Kidney capillary endothelial cell (primary cell): ENCODE data around the gene TMEM272.
A peak's percentile ranks its signal among the peaks of the same experiment; 100 is the strongest.

Experiments
- DNase-seq: peaks from one replicate; pipeline ENCODE4 v3.0.0-alpha.2; 2018; ENCODE audit warnings: low spot score

The TMEM272 gene, protein sequence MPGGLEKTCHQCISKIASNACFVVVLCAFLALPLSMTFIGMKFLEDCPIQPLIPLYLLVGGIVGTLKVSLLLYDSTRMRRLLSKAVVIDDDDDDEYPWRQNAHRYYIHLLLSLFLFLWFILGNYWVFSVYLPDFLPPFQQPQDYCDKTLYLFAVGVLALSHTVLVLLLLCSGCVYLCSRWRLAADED

DNA sequence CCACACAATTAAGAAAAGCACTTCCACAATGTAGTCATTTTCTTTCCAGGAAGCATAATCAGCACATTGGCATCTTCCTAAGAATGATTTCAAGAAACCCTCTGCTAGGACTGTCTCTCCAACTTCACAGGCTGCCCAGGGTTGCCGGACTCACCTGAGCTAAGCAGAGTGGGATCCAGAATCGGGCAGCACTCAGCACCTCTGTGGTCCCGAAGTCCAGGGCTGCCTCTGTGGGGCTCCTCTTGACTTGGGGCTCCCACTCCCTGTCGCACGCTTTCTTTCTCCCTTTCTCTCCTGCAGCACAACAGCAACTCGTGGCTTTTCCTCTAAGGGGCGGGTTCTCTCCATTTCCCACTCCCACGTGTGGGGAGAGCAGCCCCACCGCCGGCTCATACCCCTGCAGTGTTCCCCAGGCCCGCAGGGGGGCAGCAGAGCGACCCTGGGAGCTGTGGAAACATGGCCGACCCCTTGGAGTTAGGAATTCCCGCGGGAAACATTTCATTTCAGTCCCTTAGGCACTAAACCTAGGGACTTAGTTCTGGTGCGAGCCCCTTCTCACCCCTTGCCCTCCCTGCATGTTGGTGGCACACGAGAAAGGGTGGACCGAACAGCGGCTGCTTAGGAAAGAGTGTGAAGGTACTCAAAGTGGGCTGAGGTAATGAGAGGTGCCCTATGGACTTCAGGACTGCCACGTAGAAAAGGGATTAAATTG, at the start of gene TMEM272:
Gene TMEM272 (minus strand): TSS at position 316 of the 712 bp plus-strand sequence. CDS start 6,647 bp downstream, outside the sequence.
- peak; percentile 38 for DNase-seq

DNA sequence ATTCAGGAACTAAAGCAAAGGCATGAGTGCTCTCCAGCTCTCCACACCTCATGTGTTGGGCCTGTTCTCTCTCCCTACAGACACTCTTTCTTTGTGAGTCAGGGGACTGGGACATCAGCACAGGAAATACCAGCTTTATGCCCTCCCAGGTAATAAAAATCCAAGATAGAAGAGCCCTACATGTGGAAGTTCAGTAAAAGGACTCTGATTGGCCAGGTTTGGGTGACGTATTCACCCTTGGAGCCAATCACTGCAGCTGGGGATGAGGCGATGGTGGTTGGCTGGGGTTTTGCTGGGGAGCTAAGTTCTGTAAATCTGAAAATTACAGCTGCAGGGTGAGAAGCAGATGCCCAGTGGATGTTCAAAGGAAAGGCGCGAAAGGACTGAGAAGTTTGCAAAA, 49.3 kb upstream of the TMEM272 start:
- no peak for DNase-seq

DNA sequence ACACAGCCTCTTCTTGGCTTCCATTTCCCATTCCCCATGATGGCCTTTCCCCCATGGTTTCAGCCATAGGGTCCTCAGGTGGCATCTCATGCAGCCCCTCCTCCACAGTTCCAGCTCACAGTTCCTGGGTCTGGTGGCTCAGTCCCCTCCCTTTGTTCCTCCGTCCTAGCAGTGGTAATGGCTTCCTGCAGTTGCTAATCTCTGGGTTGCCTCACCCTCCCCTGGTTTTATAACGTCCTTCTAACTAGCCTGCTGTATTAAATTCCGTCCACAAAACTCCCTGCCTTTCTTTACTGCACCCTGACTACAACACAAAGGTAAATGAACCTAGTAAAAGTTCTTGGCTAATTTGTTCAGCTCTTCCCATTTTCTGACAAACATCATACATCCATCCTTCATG, 47.7 kb upstream of the TMEM272 start:
- DNase-seq = no peak

DNA sequence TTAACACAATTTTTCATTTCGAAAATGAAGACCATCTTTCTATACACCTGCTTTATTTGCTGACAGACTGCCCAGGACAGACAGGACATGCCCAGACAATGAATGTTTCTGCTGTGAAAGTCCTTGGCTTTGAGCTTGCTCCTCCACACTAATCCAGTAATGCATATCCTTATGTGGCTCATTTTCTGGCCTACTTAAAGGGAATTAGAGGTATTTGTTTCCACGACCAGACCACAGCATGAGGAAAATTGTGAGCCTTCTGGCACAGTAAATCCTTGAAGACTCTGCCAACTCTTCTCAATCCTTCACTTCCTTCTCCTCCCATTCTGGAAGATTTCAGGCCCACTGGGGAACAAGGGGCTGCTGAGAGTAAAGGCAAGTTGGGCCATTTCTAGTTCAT, 42.5 kb upstream of the TMEM272 start:
- DNase-seq = no peak

DNA sequence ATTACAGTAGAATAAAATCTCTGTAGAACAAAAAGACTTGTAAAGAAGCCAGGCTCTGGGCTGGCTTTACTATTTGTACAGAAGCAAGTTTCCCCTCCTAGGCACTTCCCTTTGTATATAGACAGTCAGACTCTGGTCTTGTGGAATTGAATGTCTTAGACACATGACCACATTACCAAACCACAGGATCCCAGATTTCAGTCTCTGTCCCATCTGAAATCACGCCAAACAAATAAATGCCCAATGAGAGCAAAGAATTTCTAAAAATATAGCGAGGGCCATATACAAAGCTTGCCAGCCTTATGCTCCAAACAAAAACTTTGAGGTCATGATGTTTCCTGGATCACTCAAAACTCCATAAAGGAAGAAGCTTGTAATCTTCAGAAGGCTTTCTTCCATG, 40.7 kb upstream of the TMEM272 start:
- no peak for DNase-seq

DNA sequence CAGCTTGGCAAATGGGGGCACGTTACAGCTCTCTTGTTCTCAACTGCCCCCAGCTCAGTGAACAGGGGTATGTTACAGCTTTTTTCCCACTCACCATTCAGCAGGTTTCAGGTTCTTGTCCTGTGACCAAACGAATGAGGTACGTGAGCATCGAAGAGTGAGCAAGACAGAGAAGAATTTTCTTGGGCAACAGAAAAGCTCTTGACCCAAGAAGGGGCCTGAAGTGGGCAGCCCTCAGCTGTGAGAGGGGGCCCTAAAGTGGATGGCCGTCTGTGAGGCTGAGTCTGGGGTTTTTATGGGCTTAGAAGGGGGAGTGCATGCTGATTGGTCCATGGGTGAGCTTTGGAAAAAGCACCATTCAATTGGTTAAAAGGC, 38.2 kb upstream of the TMEM272 start:
- DNase-seq = no peak

DNA sequence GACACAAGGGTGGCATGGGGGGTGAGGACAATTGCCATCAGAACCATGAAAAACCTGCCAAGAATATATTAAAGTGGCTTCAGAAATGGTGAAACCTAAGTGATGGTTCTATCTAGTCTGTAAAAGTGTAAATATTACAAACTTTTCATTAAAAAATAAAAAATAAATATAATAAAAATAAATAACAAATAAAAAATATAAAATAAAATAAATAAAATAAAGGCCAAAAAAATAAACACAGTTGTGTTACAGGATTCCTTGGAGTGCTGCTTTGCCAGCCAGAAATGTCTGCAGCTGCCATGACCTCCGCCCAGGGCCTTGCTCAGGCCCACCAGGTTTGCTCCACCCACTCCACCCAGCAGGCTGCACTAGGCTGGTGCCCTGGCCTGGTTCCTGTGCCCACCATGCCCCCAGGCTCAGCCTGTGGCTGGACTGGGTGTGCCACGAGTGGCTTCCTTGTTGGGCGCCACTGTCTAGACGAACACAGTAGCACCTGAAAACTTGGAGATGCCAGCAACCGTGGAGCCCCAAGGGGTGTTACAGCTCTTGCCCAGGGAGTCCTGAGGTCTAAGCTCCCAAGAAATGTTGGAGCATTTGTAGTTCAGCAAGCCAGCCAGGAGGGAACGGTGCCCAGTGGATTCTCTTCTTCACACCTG, 37.7 kb upstream of the TMEM272 start:
- no peak for DNase-seq

DNA sequence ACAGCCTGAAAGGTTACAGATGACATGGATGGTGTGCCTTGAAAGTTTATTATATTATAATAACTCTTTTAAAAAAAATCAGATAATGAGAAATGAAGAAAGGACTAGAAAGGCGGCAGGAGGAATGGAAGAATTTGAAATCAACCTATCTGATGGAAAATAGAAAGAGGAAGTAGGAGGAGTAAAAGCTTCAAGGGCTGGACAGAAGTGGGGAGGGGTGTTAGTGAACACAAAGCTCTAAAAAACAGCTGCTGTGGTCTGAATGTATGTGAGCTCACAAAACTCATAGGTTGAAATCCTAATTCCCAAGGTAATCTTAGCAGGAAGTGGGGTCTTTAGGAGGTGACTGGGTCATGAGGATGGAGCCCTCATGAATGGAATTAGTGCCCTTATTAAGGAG, 36.3 kb upstream of the TMEM272 start:
- DNase-seq = no peak

DNA sequence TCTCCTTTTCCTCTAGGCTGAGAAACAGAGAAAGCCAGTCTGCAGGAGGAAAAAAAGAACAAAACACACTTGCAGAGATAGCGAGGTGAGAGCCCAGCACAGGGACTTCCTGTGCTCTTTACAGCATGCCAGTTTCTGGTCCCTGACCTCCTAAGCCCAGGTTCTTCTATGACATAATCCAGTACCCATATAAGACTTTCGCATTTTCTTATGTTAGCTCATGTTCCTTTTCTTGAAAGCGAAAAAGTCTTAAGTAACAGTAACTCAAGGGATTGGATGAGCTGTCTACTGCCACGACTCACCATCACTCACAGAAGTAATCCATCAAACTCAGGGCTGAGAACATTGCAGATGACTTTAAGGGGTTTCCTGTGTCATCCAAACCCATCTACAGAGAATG, 34.2 kb upstream of the TMEM272 start:
- DNase-seq = no peak

DNA sequence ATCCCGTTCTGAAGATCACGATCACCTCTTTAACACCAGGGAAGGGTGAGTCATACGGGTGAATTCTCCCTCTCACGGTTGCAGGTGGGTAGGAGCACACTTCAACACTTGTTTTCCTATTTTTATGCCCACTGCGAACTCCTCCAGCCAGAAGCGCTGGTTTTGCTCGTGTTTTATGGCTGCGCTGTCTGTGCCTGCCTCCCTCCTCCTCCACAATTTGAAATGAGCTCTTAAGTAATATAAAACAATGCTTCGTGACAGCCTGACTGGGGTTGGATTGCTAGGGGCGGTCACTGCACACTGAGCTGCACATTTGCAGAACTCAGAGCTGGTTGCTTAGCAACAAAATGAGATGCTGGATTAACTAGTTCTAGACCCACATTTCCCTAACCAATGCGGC, 29.7 kb upstream of the TMEM272 start:
- DNase-seq = no peak

DNA sequence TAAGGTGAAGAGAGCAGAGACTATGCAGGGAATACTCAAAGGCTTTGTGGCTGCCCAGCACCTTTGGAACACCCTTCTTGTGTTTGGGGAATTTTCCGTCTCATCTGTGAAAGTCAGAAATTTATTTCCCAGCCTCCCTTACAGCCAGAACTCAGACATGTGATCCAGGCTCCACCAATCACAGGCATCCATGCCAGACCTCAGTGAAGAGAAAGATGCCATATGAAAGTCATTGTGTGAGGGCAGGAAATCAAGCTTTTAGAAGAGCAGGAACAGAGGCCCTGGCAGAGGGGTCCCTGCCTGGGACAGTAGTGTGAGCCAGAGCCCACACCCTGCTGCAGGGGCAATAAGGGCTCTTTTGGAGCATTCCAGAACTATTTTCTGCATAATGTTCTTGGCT, 28.9 kb upstream of the TMEM272 start:
- DNase-seq = no peak

DNA sequence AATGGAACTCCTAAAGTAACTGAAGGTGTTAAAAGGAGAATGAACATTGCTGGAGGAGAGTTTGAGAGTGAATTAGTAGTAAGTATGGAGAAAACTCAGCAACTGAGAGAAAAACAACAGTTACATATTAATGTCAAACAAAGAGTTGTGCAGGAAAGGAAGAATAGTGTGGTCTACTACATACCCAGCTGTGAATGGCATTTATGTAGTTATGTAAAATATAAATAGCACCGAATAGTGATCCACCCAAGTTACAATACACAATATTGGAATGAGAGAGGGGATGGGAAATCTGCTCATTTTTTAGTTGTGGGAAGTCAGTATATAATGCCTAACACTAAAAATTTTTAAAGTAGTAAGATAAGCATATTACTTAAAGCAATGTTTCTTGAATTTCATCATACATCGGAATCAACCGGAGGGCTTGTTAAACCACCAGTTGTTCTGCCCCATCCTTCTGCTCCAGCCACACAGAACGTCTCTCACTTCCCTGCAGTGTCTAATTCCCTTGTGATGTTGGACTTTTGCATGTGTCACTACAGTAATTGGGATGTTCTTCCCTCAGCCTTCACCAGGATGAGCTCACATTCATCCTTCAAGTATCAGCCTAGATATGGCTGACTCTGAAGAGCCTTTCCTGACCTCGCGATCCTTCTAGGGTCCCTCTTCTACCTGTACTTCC, 28.3 kb upstream of the TMEM272 start:
- no peak for DNase-seq

DNA sequence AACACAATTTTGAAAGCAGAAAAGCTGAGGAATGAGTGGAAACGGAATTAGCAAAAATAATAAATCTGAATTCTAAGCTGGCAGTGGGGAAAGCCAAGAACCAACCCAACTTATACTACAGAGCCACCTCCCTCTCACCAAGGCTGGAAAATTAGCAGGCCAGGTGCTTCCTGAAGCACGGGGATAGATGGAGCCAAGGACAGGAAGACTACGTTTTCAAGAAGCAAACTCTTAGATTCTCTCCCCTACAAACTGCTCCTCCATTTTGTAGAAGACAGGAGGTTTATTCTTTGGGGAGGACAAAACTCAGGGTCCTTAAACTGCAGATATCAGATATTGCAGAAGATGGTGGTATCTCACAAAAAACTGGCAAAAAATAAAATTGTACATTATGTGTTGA, 25.6 kb upstream of the TMEM272 start:
- no peak for DNase-seq

DNA sequence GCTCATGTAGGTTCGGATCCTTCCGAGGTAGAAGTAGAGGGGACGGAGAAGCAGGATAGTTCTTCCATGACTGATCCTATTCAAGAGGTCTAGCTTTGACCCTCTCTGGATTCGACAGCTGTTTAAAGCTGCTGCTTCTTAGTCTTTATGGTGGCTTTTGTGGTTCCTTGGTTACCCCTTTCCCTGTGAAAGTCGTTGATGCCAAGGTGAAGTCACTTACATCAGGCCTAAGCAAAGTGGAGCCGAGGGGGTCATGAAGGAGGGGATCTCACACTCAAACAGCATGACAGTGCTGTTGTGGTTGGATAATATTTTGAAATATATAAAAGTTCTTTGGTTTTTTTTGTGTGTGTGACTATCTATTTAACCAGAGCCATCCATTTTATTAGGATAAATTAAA, 24.9 kb upstream of the TMEM272 start:
- DNase-seq = no peak

DNA sequence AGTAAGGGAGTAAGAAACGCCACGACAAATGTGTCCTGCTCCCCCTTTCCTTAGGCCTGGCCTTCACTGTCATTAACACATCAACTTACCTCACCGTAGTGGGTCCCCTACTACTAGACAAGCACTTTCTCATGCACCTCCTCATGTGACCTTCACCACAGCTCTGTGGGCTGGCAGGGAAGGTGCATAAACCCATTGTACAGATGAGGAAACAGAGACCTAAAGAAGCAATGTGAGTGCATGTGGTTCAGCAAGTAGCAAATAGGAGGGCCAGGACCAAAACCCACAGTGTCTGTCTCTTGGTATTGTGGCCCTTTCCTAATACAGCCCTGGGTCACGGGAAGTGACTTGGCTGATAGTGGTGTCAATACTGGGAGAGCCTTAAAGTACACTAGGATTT, 22.1 kb upstream of the TMEM272 start:
- DNase-seq = no peak

DNA sequence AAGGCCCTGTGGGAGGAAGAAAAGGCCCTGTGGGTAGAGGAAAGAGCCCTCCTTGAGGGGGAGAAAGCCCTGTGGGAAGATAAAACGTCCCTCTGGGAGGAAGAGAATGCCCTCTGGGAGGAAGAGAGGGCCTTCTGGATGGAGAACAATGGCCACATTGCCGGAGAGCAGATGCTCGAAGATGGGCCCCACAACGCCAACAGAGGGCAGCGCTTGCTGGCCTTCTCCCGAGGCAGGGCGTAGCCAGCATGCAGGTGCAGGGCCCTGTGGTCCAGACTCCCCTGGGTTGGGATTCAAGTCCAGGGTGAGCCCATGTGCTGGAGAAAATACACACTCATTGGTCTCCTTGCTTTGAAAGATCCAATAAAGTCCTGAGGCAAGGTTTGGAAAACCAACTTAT, 20.9 kb upstream of the TMEM272 start:
- no peak for DNase-seq

DNA sequence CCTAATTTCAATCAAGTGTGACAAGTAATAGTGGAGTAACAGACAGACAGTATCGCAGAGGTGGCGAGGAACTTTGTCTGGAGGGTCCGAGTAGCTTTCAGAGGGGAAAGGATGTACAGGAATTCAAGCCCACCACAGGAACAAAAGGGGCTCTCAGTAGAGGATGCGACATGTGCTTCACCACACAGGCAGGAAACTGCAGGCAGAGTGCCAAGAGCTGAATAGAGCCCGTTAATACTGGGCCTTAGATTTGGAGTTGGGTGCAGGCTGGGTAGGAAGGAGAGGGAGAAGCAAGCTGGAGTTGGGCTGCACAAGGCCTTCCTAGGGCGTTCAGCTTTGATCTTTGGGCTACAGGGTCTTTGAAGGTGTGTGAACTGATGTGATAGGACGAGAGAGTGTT, 18.0 kb upstream of the TMEM272 start:
- peak; percentile 18 for DNase-seq

DNA sequence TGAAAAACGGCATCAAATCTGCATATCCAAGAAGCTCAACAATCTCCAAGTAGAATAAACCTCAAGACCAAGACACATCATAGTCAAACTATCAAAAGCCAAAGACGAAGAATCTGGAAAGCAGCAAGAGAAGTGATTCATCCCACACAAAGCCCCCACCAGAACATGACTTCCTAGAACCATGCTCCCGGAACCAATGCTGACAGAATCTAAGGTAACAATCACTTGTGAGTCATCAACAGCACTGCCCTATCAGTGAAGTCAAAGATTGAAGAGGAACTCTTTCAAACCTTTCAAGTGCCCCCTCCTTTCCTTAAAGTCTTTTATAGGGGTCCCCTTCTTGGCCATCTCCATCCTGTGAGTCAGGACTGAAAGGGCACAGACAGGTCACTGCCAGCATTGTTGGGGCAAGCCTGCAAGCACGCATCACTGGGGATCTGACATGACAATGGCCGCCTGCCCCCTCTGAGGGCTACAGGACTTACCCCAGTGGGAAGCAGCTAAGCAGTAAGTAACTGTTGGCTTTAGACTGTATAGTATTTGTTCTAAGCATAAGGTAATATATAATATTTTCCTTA, 16.8 kb upstream of the TMEM272 start, which contains the start of gene CCDC70:
Gene CCDC70 (plus strand): TSS at position 247 of the 578 bp plus-strand sequence. CDS start 3,443 bp downstream, outside the sequence.
- peak; percentile 93 for DNase-seq

DNA sequence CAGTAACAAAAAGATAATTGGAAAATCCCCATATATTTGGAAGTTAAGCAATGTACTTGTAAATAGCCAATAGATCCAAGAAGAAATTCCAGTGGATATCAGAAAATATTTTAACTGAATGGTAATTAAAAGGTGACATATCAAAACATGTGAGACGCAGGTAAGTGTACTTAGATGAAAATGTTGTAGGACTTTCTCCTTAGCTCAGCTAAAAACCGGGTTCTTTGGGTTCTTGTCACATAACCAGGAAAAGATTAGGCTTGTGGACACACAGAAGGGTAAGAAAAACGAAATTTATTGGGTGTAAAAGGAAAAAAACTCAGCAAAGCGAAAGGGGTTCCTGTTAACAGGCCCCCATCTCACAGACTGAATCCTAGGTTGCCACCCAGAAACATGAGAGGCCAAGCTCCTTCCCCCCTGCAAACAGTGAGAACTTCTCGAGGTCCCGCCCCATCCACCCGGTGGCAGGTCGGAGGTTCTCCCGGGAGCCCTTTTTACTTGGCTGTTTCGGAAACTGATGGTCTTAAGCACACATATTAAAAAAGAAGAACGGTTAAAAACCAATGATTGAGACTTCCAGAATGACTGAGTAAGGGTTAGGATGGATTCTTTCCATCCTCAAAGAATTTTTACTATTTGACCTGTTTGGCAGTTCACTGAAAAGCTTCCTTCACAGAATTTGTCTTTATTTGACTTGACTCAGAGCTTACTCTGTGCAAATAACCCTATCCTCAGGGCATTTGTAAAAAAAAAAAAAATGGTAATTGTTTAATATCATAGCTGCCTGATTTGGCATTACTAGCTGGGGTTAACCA, 13.7 kb upstream of the TMEM272 start:
- no peak for DNase-seq

DNA sequence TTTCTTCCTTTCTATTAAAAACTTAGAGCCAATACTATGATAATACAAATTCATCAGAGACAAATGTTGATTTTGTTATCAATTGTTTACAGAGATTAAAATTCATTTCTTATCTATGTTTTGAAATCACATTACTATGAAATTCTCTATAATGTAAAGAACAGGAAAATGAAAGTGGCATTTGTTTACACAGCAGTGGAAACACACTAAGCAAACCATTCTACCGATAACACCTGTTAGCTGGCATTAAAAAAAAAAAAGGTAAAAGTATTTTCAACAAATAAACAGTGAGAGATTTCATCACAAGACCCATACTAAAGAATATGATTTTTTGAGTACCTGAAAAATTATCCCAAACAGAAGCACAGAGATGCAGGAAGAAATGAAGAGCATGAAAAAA, 12.0 kb upstream of the TMEM272 start:
- DNase-seq = no peak

DNA sequence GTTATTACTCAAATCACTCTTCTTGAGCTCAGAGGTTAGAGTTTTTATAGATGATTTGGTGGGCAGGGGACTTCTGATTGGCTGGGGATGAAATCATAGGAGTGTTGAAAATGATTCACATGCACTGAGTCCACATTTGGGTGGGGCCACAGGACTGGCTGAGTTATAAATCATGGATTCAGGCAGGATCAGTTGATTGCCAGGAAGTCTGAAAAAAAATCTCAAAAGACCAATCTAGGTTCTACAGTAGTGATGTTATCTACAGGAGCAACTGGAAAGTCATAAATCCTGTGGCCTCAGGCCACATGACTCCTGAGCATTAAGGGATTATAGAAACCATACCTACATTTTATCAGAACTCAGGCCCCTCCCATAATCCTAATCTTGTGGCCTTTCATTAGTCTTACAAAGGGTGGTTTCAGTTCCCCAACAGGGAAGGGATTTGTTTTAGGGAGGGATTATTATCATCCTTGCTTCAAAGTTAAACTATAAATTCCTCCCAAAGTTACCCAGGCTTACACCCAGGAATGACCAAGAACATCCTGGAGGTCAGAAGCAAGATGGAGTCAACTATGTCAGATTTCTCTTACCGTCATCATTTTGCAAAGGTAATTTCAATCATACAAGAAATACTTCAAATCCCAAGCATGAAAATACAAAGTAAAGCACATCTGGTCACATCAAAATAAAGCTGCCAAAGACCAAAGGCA, 11.2 kb upstream of the TMEM272 start:
- DNase-seq = no peak
